AG04449 (cell line): Measurements from ENCODE around the gene NTF3.
A peak's percentile ranks its signal among the peaks of the same experiment; 100 is the strongest.

Experiments used
- CTCF ChIA-PET: fragments of 350-600 bp; formaldehyde crosslinking; extraction: SDS; loops from one replicate; lab custom pipeline; 2021; ENCODE audit warnings: antibody characterized with exemption; lab: Yijun Ruan, JAX
- POLR2A ChIA-PET: fragments of 400-600, 350-600 bp; formaldehyde crosslinking; extraction: SDS; loops from one replicate; lab custom pipeline; 2020; ENCODE audit warnings: antibody characterized with exemption, inconsistent platforms; lab: Yijun Ruan, JAX
- DNase-seq: peaks from one replicate; pipeline ENCODE4 v3.0.0-alpha.2; 2010; ENCODE audit warnings: low read depth, low spot score
- H3K4me3 ChIP-seq: 2 replicates; pipeline ENCODE4 v1.5.1; 2011; ENCODE audit warnings: low read depth, mild to moderate bottlenecking, control low read depth, low read length
- CTCF ChIP-seq: IDR thresholded peaks from one replicate; pipeline ENCODE4 v1.5.1; 2011; ENCODE audit warnings: mild to moderate bottlenecking, moderate library complexity, low read length, control low read depth, inconsistent platforms; ENCODE audit not compliant: insufficient read depth; ENCODE audit errors: missing control alignments

Gene NTF3

GRCh38 chr12:5403411-5403810 lies 28.5 kb upstream of the NTF3 start:
- POLR2A ChIA-PET: no interaction called here
- no peak for TF ChIP-seq CTCF
- CTCF ChIA-PET: interaction anchor here (1.6 kb wide), 1 partner anchor 25 kb away, joined by 7 read pairs; no protein-coding TSS in a partner anchor

GRCh38 chr12:5407034-5407856 lies 24.7 kb upstream of the NTF3 start:
- ChIA-PET CTCF (interaction anchor here (1.1 to 2.9 kb wide), 4 partner anchors 11 to 207 kb away, joined by 3 to 10 read pairs (median 4); no protein-coding TSS in a partner anchor), POLR2A (no interaction called here)
- peak; percentile 36 for DNase-seq
- no peak for TF ChIP-seq CTCF
- no peak overlapping the region for H3K4me3 ChIP-seq

More at GRCh38 chr12:5403411-5403810, 28.5 kb upstream of the NTF3 start:
- no peak for DNase-seq
- H3K4me3 ChIP-seq: no peak overlapping the region

- TF ChIP-seq CTCF: no peak
- DNase-seq: no peak
- no peak overlapping the region for H3K4me3 ChIP-seq
- ChIA-PET CTCF (interaction anchor here (1.6 to 1.9 kb wide), 2 partner anchors 19 to 238 kb away, joined by 4 to 8 read pairs; no protein-coding TSS in a partner anchor), POLR2A (no interaction called here)
Observed at GRCh38 chr12:5409619-5410018, 22.3 kb upstream of the NTF3 start.

- no peak for TF ChIP-seq CTCF
- DNase-seq: no peak
- CTCF ChIA-PET: interaction anchor here (2.7 kb wide), 1 partner anchor 12 kb away, joined by 14 read pairs; no protein-coding TSS in a partner anchor
- POLR2A ChIA-PET: no interaction called here
- no peak overlapping the region for H3K4me3 ChIP-seq
Observed at GRCh38 chr12:5416571-5416970, 15.3 kb upstream of the NTF3 start.

GRCh38 chr12:5417500-5417899 lies 14.4 kb upstream of the NTF3 start:
- ChIA-PET POLR2A (no interaction called here), CTCF (interaction anchor here (2.7 kb wide), 1 partner anchor 12 kb away, joined by 14 read pairs; no protein-coding TSS in a partner anchor)
- no peak for TF ChIP-seq CTCF
- no peak overlapping the region for H3K4me3 ChIP-seq
- peak; percentile 37 for DNase-seq
